ENCODE data around the gene GPRIN1. TPM values are rescaled to one million over a fixed set of nuclear protein-coding genes. Genes with fewer than 3 reads are reported as not detected.

Gene GPRIN1
- total RNA-seq, 4 donors from 2014 or later = 0.83 to 1.9 (median 1.2) TPM

- Histone ChIP-seq H3K4me3 (peak overlapping the region in 2 of 4 donors; percentile 7 to 12), H3K27ac (no peak overlapping the region), H3K36me3 (no peaks in the 10 kb centered on the region), H3K9me3 (no peaks in the 10 kb centered on the region), H3K27me3 (peaks cover 0 to 32% of the 10 kb centered on the region in 2 donors), H3K4me1 (peaks cover 0 to 22% (median 8%) of the 10 kb centered on the region in 4 donors)
- no peak for TF ChIP-seq POLR2A (IDR thresholded peaks at IDR 0.05)
- peak in 2 of 6 experiments; percentile 6 to 7 for TF ChIP-seq CTCF (IDR thresholded peaks at IDR 0.05)
- peak; percentile 62 to 78 (median 70) for DNase-seq
These were observed 9.2 kb upstream of the GPRIN1 start for GRCh38 chr5:176619203-176619568.

GRCh38 chr5:176618783-176619182 is 8.8 kb upstream of the GPRIN1 start:
- no peaks in the 10 kb centered on the region for H3K36me3 ChIP-seq
- H3K4me3 ChIP-seq = peak overlapping the region in 2 of 4 donors; percentile 7 to 12
- H3K27me3 ChIP-seq = peaks cover 0 to 32% of the 10 kb centered on the region in 2 donors
- no peak for DNase-seq
- TF ChIP-seq POLR2A (IDR thresholded peaks at IDR 0.05) = no peak
- TF ChIP-seq CTCF (IDR thresholded peaks at IDR 0.05) = no peak
- H3K9me3 ChIP-seq = no peaks in the 10 kb centered on the region
- no peak overlapping the region for H3K27ac ChIP-seq
- H3K4me1 ChIP-seq = peaks cover 0 to 22% (median 8%) of the 10 kb centered on the region in 4 donors

- no peaks in the 10 kb centered on the region for H3K36me3 ChIP-seq
- no peak overlapping the region for H3K27ac ChIP-seq
- no peak overlapping the region for H3K4me3 ChIP-seq
- DNase-seq = no peak
- no peaks in the 10 kb centered on the region for H3K9me3 ChIP-seq
- H3K27me3 ChIP-seq = peaks cover 0 to 30% of the 10 kb centered on the region in 2 donors
- H3K4me1 ChIP-seq = peaks cover 0 to 22% (median 8%) of the 10 kb centered on the region in 4 donors
- no peak for TF ChIP-seq POLR2A (IDR thresholded peaks at IDR 0.05)
- TF ChIP-seq CTCF (IDR thresholded peaks at IDR 0.05) = no peak
These were observed 6.6 kb upstream of the GPRIN1 start for GRCh38 chr5:176616511-176616910.

GRCh38 chr5:176614805-176615478 is 5.0 kb upstream of the GPRIN1 start:
- H3K36me3 ChIP-seq = no peaks in the 10 kb centered on the region
- H3K9me3 ChIP-seq = no peaks in the 10 kb centered on the region
- DNase-seq = no peak
- peaks cover 0 to 17% of the 10 kb centered on the region in 2 donors for H3K27me3 ChIP-seq
- TF ChIP-seq CTCF (IDR thresholded peaks at IDR 0.05) (no peak), POLR2A (IDR thresholded peaks at IDR 0.05) (no peak)
- no peak overlapping the region for H3K27ac ChIP-seq
- peaks cover 0 to 20% (median 8%) of the 10 kb centered on the region in 4 donors for H3K4me1 ChIP-seq
- no peak overlapping the region for H3K4me3 ChIP-seq

GRCh38 chr5:176612855-176613254 is 2.9 kb upstream of the GPRIN1 start:
- Histone ChIP-seq H3K36me3 (no peaks in the 10 kb centered on the region), H3K4me3 (no peak overlapping the region), H3K27me3 (no peaks in the 10 kb centered on the region), H3K27ac (no peak overlapping the region), H3K4me1 (peaks cover 0 to 11% (median 5%) of the 10 kb centered on the region in 4 donors), H3K9me3 (no peaks in the 10 kb centered on the region)
- TF ChIP-seq POLR2A (IDR thresholded peaks at IDR 0.05) = no peak
- TF ChIP-seq CTCF (IDR thresholded peaks at IDR 0.05) = no peak
- no peak for DNase-seq

Measured in Peyer's patch (tissue), 4 donors.